Stimulated activated CD4-positive, alpha-beta T cell treated with anti-CD3 and anti-CD28 coated beads, Interleukin-4, amount 100 ng/mL, for 48 hours (primary cell): Measurements from ENCODE around the gene GID8.
A peak's percentile ranks its signal among the peaks of the same experiment; 100 is the strongest.
"Not testable (repeated sequence)": the region's sequence is repeated elsewhere in the genome, so short reads cannot be mapped to it uniquely, and the experiment has no call there.

Experiments used
- DNase-seq, 2 donors: peaks; one replicate each; pipeline ENCODE4 v3.0.0-alpha.2; 2020; ENCODE audit warnings: low read depth in 2 of 2

GID8 gene

GRCh38 chr20:62922451-62922921 is 15.5 kb upstream of the GID8 start:
- peak in 1 of 2 donors; percentile 25 for DNase-seq

DNA sequence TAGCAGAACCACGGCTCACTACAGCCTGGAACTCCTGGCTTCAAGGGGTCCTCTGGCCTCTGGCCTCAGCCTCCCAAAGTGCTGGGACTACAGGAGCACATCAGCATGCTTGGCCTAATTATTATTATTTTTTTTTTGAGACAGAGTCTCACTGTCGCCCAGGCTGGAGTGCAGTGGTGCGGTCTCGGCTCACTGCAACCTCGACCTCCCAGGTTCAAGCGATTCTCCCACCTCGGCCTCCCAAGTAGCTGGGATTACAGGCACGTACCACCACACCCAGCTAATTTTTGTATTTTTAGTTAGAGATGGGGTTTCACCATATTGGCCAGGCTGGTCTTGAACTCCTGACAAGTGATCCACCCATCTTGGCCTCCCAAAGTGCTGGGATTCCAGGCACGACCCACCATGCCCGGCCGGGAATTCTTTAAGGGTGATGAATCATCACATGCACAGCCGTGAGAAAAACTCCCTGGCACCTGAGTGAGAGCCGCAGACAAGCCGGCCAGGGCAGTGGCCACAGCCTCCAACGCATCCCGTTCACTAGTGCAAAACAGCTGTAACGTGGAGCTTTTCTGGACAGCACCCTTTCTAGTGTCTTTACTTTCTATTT is 14.8 kb upstream of the GID8 start:
- DNase-seq, result not testable (repeated sequence)

- DNase-seq, result no peak
These were observed 14.1 kb upstream of the GID8 start for GRCh38 chr20:62923669-62924441.

DNA sequence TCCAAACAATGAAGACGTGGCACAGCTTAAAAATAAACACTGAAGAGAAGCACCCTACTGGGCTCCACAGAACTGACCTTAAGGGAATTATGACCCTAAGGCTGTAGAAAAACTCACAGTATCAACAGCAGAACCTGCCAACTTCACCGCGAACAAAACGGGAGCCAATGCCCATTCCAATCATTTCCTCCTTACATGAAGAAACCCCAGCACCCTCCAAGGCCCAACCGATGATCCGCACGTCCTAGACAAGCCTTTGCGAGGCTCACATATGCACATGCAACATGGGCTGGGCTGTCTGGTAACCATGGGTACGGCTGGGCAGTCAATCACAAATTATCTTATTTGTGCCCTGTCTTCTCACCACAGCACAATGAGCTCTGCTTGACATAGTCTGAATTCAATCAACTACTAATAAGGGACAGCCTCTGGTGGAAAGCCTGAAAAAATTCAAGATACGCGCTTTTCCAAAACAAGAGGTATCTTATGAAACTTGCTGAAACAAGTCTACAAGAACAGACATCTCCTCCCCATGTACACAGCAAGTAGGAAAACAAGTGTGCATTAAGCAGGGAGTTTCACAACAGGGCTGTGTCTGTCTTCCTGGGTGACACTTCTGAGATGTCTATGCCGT is 13.4 kb upstream of the GID8 start:
- no peak for DNase-seq

DNA sequence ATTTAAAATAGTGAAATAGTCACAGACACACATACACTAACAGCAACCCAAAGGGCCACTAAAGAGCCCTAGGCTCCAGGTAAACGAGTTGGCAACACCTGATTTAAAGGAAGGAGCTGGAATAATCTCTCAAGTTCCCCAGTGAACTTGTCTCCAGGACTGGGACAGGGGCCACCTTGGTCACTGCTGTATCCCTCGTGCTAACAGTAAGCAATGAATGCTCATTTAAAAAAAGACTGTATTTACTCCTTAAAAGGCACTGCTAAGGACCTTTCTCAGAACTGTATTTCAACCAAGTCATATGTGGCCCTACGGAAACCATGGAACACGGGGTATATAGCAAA is 12.9 kb upstream of the GID8 start:
- no peak for DNase-seq

- DNase-seq, result peak; percentile 39 to 40
These were observed 12.3 kb upstream of the GID8 start for GRCh38 chr20:62925420-62926228.

DNA sequence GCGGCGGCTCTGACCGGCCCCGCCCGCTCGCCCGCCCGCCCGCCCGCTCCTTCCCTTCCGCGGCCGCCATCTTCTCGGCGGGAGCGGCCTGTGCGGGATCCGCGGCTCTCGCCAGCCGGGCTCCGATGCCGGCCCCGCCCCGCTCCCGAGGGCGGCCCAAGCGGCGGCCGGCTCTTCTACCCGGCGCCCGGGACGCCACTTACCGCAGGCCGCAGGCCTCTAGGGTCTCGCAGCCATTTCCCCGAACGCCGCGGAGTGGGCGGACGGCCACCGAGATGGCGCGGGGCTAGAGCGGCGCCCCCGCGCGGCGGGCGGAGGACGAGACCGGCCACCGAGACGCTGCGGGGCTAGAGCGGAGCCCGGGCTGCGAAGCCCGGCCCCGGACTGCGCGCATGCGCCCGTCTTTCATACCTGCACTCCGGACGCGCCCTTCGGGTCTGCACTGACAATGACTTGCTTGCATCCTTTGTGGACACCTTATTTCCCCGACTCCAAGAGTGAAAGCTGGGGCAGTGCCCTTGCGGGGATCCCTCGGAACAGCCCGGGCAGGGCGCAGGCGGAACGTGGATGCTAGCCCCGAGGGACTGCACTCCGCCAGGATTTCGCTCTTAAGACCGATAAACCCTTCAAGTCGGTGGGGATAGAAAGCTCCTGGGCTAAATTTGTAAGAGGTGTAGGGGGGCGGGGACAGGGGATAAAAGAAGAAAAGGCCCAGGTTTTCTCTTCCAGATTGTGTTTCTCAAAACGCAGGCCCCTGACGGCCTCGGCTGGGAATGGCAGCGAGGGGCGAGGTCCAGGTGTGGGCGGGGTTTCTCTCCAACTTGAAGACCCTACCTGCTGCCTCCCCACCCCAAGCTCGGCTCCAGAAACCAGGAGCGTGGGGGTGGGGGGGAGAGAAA is 11.5 kb upstream of the GID8 start, which contains the start of gene DIDO1:
TSS of gene DIDO1 (minus strand) at position 277 of the 899 bp plus-strand sequence.
- DNase-seq, result peak; percentile 82 to 84

DNA sequence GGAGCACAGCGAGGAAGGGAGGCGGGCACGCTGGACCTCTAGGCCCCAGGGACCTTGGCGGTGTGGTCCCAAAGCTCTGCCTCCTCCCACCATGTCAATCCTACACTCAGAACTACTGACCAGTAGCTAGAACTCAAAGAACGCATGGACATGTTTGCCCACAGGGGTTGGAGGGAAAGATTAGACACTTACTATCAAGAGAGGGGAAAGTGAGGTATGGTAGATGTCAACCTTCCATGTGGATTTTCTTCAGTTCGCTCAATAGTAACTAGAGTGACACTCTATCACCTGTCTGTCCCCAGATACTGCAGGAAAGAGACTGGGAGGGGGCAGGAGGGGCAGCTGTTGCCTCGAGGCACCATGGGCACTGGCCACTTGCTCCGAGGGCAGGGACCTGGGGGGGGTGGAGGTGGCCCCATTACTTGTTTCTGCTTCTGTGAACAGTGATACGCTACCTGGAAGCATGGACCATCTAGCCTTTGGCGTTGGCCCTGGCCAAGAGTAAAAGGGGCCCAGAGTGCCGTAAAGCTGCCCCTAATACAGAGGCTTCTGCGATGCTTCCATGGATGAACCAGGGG is 10.7 kb upstream of the GID8 start:
- DNase-seq, result no peak

GRCh38 chr20:62928246-62928939 is 9.6 kb upstream of the GID8 start:
- no peak for DNase-seq

- DNase-seq, result peak in 1 of 2 donors; percentile 53
These were observed 8.9 kb upstream of the GID8 start for GRCh38 chr20:62929051-62929538.

DNA sequence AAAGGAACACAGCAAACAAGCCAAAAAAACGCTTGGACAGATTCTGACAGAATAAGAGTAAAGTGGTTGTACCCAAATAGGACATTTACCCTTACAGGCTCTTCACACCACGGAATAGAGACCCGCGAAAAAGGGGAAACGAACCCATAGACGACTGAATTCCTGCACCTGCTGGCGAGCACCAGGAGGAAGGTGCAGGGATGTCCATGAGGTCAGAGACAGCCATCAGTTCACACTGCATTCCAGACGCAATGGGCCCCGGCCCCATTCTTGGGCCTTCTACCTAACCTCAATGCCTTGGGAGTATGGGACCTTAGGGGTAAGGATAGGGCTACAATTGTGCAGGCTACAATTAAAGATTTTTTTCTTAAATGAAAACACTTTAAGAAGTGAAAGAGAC is 6.5 kb upstream of the GID8 start:
- no peak for DNase-seq

DNA sequence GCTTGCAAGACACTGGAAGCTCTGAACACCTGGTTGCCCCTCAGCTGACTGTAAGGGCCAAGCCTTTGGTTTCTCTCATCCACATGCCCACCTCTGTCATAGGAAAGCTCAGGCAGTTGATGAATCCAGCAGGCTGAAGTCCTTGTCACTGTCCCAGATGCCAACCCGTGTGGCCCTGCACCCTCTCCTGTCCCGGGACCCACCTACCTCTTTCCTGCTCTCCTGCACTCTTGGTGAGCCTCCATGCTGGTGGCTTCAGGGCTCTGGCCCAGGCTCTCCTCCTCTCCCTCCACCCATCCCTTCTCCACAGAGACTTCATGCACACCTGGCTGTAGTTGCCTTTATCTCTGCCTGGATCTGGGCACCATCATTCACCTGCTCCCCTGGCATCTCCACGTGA is 4.0 kb upstream of the GID8 start:
- no peak for DNase-seq

DNA sequence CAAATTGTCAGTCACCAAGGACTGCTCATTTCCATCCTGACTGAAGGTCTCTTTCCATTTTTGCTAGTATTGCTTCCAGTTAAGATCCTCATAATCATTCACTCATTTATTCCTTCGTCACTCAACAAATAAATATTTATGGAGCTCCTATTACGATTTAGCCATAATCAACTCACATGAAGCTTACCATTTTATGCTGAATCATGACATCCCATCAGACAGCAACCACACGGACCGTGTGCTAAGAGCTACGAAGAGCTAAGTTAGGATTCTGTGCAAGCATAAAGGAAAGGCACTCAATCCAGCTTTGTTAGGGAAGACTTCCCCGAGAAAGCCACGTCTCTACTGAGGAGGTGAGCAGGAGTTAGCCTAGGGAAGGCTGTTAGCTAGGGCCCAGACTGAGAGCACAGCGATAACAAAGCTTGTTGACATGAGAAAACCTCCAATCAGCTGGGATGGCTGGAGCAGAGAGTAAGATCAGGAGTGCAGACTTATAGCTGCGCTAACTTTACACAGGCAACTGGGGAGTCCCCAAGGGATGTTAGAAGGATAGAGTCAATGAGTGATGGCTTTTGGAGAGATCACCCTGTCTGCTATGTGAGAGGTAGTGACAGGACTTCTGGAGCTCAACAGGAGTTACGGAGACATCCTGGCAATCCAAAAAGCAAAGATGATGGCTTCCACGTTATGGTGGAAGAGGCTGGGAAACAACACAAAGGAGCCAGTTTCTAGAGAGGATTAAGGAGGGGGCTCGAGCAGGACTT is 2.6 kb upstream of the GID8 start:
- no peak for DNase-seq

DNA sequence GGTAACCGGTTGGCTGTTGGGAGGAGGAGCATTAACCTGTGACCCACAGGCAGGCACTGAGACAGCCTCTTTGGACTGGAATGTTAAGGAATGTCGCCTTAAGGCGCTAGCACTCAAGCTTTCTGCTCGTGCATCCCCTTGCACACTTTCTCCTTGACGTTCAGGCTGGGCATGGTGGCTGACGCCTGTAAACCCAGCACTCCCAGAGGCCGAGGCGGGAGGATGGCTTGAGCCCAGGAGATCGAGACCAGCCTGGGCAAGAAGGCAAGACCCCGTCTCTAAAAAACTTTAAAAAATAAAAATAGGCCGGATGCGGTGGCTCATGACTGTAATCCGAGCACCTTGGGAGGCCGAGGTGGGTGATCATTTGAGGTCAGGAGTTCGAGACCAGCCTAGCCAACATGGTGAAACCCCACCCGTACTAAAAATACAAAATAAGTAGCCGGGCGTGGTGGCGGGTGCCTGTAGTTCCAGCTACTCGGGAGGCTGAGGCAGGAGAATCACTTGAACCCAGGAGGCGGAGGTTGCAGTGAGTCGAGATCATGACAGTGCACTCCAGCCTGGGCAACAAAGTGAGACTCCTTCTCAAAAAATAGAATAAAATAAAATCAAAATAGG is 1.9 kb upstream of the GID8 start:
- no peak for DNase-seq

GRCh38 chr20:62937268-62938104 is 461 bp upstream of the GID8 start:
- DNase-seq, result peak; percentile 93 to 96

DNA sequence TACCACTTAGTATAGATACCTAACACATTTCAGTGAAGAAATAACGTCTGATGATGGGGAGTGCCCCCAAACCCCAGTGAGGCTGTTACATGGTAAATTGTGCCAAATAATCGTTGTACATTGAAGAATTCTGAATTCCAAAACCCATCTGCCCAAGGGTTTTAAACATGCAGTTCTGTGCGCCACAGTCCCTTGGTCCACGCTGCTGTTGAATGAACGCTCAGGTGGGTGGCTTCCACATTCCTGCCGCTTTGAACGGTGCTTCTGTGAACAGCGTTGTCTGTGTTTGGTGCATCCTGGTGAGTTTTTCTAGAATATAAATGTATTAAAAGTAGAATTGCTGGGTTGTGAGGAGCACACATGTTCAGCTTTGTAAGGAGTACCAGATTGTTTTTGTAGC is 2.9 kb downstream of the GID8 start:
- no peak for DNase-seq

DNA sequence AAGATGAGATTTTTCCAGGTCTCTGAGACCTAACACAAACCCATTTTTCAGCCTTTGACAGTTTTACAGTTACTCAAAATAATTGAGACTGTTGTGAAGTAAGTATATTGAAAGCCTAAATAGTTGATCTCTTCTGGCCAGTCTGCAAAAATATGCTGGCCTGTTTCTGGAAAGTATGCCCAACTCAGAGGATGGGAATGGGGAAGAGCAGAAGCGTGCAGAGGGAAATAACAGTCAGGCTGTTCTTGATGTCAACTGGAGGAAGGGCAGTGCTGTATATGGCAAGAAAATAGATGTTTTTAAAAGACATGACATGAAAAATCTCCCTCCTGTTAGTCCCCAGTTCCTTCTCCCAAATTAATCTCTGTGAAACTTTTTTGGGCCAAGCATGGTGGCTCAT is 3.8 kb downstream of the GID8 start:
- DNase-seq, result no peak

- DNase-seq, result no peak
These were observed 4.5 kb downstream of the GID8 start for GRCh38 chr20:62942456-62942855.
